ENCODE measurements around the gene AXIN1. TPM values are rescaled to one million over a fixed set of nuclear protein-coding genes. Genes with fewer than 3 reads are reported as not detected.
A peak's percentile ranks its signal among the peaks of the same experiment; 100 is the strongest.

The AXIN1 gene
- total RNA-seq, 1 experiment from 2014 or later: 50.3 TPM

GRCh38 chr16:311725-312124, 40.8 kb downstream of the AXIN1 start (continued):
- TF ChIP-seq CDX4 (CRISPR knock-in tag; IDR thresholded peaks at IDR 0.05; ENCODE audit: borderline replicate concordance) (no peak), ZSCAN18 (CRISPR knock-in tag; IDR thresholded peaks at IDR 0.05) (no peak), ZNF138 (CRISPR knock-in tag; conservative IDR thresholded peaks at IDR 0.05) (no peak), NFATC4 (CRISPR knock-in tag; IDR thresholded peaks at IDR 0.05) (no peak), ZNF219 (CRISPR knock-in tag; IDR thresholded peaks at IDR 0.05; ENCODE audit: borderline replicate concordance) (no peak), ATF1 (CRISPR knock-in tag; IDR thresholded peaks at IDR 0.05) (no peak)

DNA sequence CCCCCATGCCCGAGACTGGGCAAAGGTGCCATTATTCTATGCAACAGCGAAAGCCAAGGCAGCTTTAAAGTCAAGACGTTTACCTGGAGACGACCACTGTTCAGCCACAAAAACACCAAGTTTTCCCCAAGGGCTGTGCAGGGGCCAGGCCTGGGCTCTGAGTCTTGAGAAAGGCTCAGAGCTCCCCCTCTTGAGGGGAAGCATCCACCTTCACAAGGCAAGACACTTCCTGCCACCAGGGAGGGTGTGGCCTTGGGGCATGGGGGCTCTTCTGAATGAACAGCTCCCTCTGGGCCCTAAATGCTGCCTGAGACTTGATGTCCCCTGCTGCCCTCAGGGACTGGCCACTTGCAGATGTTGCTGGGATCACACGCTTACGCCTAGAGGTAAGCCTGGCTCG, 43.0 kb downstream of the AXIN1 start:
- no peaks in the 10 kb centered on the region for H3K4me1 Mint-ChIP-seq
- peak; percentile 75 for ATAC-seq
- DNase-seq (ENCODE audit: low spot score): no peak
- H3K27ac Mint-ChIP-seq: peak overlapping the region; percentile 94
- no peaks in the 10 kb centered on the region for H3K9me3 Mint-ChIP-seq
- ChIA-PET CTCF (interaction anchor here (0.6 to 1.8 kb wide), 10 partner anchors 9 to 244 kb away, joined by 3 to 10 read pairs (median 4); partner anchors contain the start of gene AXIN1), POLR2A (interaction anchor here (1.0 kb wide), 1 partner anchor 81 kb away, joined by 4 read pairs; no protein-coding TSS in a partner anchor)
- H3K27me3 Mint-ChIP-seq (ENCODE audit: low read depth): no peaks in the 10 kb centered on the region
- H3K4me3 Mint-ChIP-seq: no peak overlapping the region
- TF ChIP-seq CDX4 (CRISPR knock-in tag; IDR thresholded peaks at IDR 0.05; ENCODE audit: borderline replicate concordance) (no peak), IRF1 (CRISPR knock-in tag; IDR thresholded peaks at IDR 0.05) (no peak), HMGA2 (CRISPR knock-in tag; IDR thresholded peaks at IDR 0.05) (no peak), TEAD4 (CRISPR knock-in tag; IDR thresholded peaks at IDR 0.05) (no peak)
- peaks cover 27% of the 10 kb centered on the region for H3K36me3 Mint-ChIP-seq

DNA sequence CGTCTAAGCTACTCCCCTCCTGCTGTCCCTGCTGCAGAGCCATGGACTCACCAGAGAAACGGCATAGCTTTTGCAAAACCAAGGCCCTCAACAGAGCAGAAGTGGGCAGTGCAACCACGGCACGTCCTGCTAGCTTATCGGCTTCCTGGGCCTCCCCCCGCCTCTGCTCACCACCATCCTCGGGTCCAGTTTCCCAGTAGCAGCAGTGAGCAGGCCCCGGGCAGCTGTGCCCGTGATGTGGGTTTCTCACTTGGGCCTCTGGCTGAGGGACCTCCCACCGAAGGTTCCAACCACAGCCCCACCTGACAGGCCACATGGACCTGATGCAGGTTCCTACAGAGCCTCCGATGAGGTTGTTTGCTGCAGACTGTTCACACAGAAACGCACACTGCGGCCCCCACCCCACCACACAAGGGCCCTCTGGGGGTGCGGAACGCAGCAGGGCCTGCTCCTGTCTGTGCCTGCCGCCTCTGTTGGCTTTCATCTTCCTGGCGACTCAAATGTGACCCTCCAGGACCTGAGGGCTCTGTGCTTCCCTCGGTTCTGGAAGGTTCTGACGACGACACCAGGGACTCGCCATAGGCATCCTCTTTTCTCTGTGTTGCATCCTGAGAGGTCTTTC, 44.7 kb downstream of the AXIN1 start:
- Mint-ChIP-seq H3K27ac (no peak overlapping the region), H3K4me3 (no peak overlapping the region), H3K4me1 (no peaks in the 10 kb centered on the region), H3K27me3 (ENCODE audit: low read depth) (no peaks in the 10 kb centered on the region), H3K9me3 (no peaks in the 10 kb centered on the region), H3K36me3 (peaks cover 37% of the 10 kb centered on the region)
- DNase-seq (ENCODE audit: low spot score) (no peak), ATAC-seq (no peak)
- ChIA-PET CTCF (interaction anchor here (0.6 to 1.8 kb wide), 4 partner anchors 11 to 125 kb away, joined by 3 to 5 read pairs (median 4); partner anchors contain the start of gene AXIN1), POLR2A (no interaction called here)
- TF ChIP-seq ZBTB21 (CRISPR knock-in tag; IDR thresholded peaks at IDR 0.05; ENCODE audit: borderline replicate concordance) (no peak), CBFB (CRISPR knock-in tag; IDR thresholded peaks at IDR 0.05; ENCODE audit: low read depth) (no peak), FOXK1 (CRISPR knock-in tag; IDR thresholded peaks at IDR 0.05) (no peak), GTF2I (CRISPR knock-in tag; conservative IDR thresholded peaks at IDR 0.05) (no peak), ZNF121 (CRISPR knock-in tag; IDR thresholded peaks at IDR 0.05) (no peak), ESRRA (CRISPR knock-in tag; IDR thresholded peaks at IDR 0.05; ENCODE audit: borderline replicate concordance) (no peak), CDX4 (CRISPR knock-in tag; IDR thresholded peaks at IDR 0.05; ENCODE audit: borderline replicate concordance) (no peak), EMX1 (CRISPR knock-in tag; IDR thresholded peaks at IDR 0.05) (no peak)
- TF ChIP-seq, protein P1, sequence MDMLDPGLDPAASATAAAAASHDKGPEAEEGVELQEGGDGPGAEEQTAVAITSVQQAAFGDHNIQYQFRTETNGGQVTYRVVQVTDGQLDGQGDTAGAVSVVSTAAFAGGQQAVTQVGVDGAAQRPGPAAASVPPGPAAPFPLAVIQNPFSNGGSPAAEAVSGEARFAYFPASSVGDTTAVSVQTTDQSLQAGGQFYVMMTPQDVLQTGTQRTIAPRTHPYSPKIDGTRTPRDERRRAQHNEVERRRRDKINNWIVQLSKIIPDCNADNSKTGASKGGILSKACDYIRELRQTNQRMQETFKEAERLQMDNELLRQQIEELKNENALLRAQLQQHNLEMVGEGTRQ (CRISPR knock-in tag; IDR thresholded peaks at IDR 0.05): no peak

Data from WTC11 (cell line).